ENCODE data around the gene GPR149. TPM values are rescaled to one million over a fixed set of nuclear protein-coding genes. Genes with fewer than 3 reads are reported as not detected.
"Not testable (repeated sequence)": the region's sequence is repeated elsewhere in the genome, so short reads cannot be mapped to it uniquely, and the experiment has no call there.

Gene GPR149
- not detected for total RNA-seq

GRCh38 chr3:154430014-154430413, at the start of gene GPR149:
Gene GPR149, minus strand, starts transcription at chr3:154430190. Its CDS starts 575 bp downstream, at chr3:154429615.
- DNase-seq, result no peak
- ATAC-seq, result no peak
- 6 to 18% methylated on average over 7 of the region's 7 CpGs for WGBS, 2 donors
- no peaks in the 10 kb centered on the region for H3K36me3 ChIP-seq (replicated peaks in 1 of 2; ENCODE audit: insufficient read depth in 1 of 2, low read depth in 2 of 2)
- no peak for TF ChIP-seq CTCF (IDR thresholded peaks at IDR 0.05)
- TF ChIP-seq POLR2A (IDR thresholded peaks at IDR 0.05), result no peak
- H3K9me3 ChIP-seq, result no peaks in the 10 kb centered on the region
- peaks cover 0 to 12% of the 10 kb centered on the region in 2 donors for H3K27me3 ChIP-seq
- H3K4me3 ChIP-seq, result no peak within 1 kb of the TSS
- intact Hi-C loops (cut with DNase I), result no loop called here
- no peak within 1 kb of the TSS for H3K27ac ChIP-seq
- H3K4me1 ChIP-seq, result peaks cover 20% of the 10 kb centered on the region

- H3K27ac ChIP-seq, result no peak overlapping the region
- no peaks in the 10 kb centered on the region for H3K4me1 ChIP-seq
- ATAC-seq (no peak), DNase-seq (no peak)
- H3K27me3 ChIP-seq, result no peaks in the 10 kb centered on the region
- intact Hi-C loops (cut with DNase I), result no loop called here
- no peaks in the 10 kb centered on the region for H3K36me3 ChIP-seq (replicated peaks in 1 of 2; ENCODE audit: insufficient read depth in 1 of 2, low read depth in 2 of 2)
- no peak overlapping the region for H3K4me3 ChIP-seq
- H3K9me3 ChIP-seq, result no peaks in the 10 kb centered on the region
- TF ChIP-seq POLR2A (IDR thresholded peaks at IDR 0.05) (no peak), CTCF (IDR thresholded peaks at IDR 0.05) (no peak)
Measured at GRCh38 chr3:154473769-154474168, 43.8 kb upstream of the GPR149 start.

- ATAC-seq (no peak), DNase-seq (no peak)
- 80 to 91% methylated on average over 1 of the region's 1 CpG for WGBS, 2 donors
- no peak overlapping the region for H3K4me3 ChIP-seq
- no peaks in the 10 kb centered on the region for H3K4me1 ChIP-seq
- no peak overlapping the region for H3K27ac ChIP-seq
- no peaks in the 10 kb centered on the region for H3K36me3 ChIP-seq (replicated peaks in 1 of 2; ENCODE audit: insufficient read depth in 1 of 2, low read depth in 2 of 2)
- intact Hi-C loops (cut with DNase I), result no loop called here
- H3K9me3 ChIP-seq, result no peaks in the 10 kb centered on the region
- no peaks in the 10 kb centered on the region for H3K27me3 ChIP-seq
- TF ChIP-seq CTCF (IDR thresholded peaks at IDR 0.05), result no peak
- no peak for TF ChIP-seq POLR2A (IDR thresholded peaks at IDR 0.05)
Measured at GRCh38 chr3:154469585-154469984, 39.6 kb upstream of the GPR149 start.

- Histone ChIP-seq H3K4me3 (no peak overlapping the region), H3K27me3 (no peaks in the 10 kb centered on the region), H3K36me3 (replicated peaks in 1 of 2; ENCODE audit: insufficient read depth in 1 of 2, low read depth in 2 of 2) (no peaks in the 10 kb centered on the region), H3K9me3 (no peaks in the 10 kb centered on the region), H3K4me1 (no peaks in the 10 kb centered on the region), H3K27ac (no peak overlapping the region)
- DNase-seq, result no peak
- TF ChIP-seq CTCF (IDR thresholded peaks at IDR 0.05), result no peak
- no peak for TF ChIP-seq POLR2A (IDR thresholded peaks at IDR 0.05)
- no peak for ATAC-seq
- intact Hi-C loops (cut with DNase I), result no loop called here
Measured at GRCh38 chr3:154464440-154465190, 34.6 kb upstream of the GPR149 start.

- Histone ChIP-seq H3K9me3 (no peaks in the 10 kb centered on the region), H3K27me3 (no peaks in the 10 kb centered on the region), H3K4me1 (no peaks in the 10 kb centered on the region), H3K4me3 (no peak overlapping the region), H3K27ac (no peak overlapping the region), H3K36me3 (replicated peaks in 1 of 2; ENCODE audit: insufficient read depth in 1 of 2, low read depth in 2 of 2) (no peaks in the 10 kb centered on the region)
- DNase-seq (no peak), ATAC-seq (no peak)
- TF ChIP-seq POLR2A (IDR thresholded peaks at IDR 0.05), result no peak
- TF ChIP-seq CTCF (IDR thresholded peaks at IDR 0.05), result no peak
- WGBS, 2 donors, result 54 to 60% methylated on average over 2 of the region's 2 CpGs
- intact Hi-C loops (cut with DNase I), result no loop called here
Measured at GRCh38 chr3:154458560-154458959, 28.6 kb upstream of the GPR149 start.

- H3K4me1 ChIP-seq; H3K27ac ChIP-seq; H3K27me3 ChIP-seq; DNase-seq; H3K36me3 ChIP-seq (replicated peaks in 1 of 2; ENCODE audit: insufficient read depth in 1 of 2, low read depth in 2 of 2); H3K9me3 ChIP-seq; intact Hi-C loops (cut with DNase I); ATAC-seq; H3K4me3 ChIP-seq: not testable (repeated sequence)
- WGBS, 2 donors, result 71% methylated on average over 8 to 12 of the region's 12 CpGs
Measured at GRCh38 chr3:154439081-154439480, 9.1 kb upstream of the GPR149 start.

All from body of pancreas (tissue), 4 donors.